Esophagus squamous epithelium (tissue), 4 donors: ENCODE measurements around the gene NAP1L4.

ENCODE experiments used
- CTCF ChIP-seq, 6 experiments: fragments of 450-650 bp in 4 of 6; fragments of 200-600 bp in 2 of 6; sonication (generic) in 2 of 6; IDR thresholded peaks; one replicate each; pipeline ENCODE4 v1.5.1; 2016 to 2019; ENCODE audit warnings: antibody characterized with exemption in 6 of 6, mild to moderate bottlenecking in 4 of 6, moderate library complexity in 4 of 6
- POLR2A ChIP-seq, 4 donors: fragments of 450-650 bp; IDR thresholded peaks; one replicate each; pipeline ENCODE4 v1.6.1; 2017; ENCODE audit warnings: antibody characterized with exemption in 4 of 4, mild to moderate bottlenecking in 4 of 4, moderate library complexity in 3 of 4

GRCh38 chr11:3000032-3000961 is 8.2 kb upstream of the NAP1L4 start:
- TF ChIP-seq CTCF (IDR thresholded peaks at IDR 0.05) (no peak), POLR2A (IDR thresholded peaks at IDR 0.05) (no peak)
